Measurements from ENCODE around the gene WAS. TPM values are rescaled to one million over a fixed set of nuclear protein-coding genes. Genes with fewer than 3 reads are reported as not detected.

The WAS gene
- total RNA-seq, 1 experiment from 2014 or later: 0.43 TPM

- Mint-ChIP-seq H3K9me3 (ENCODE audit: unreplicated experiment) (no peaks in the 10 kb centered on the region), H3K27me3 (ENCODE audit: insufficient read depth, unreplicated experiment) (no peaks in the 10 kb centered on the region), H3K27ac (ENCODE audit: unreplicated experiment) (no peak overlapping the region), H3K4me3 (ENCODE audit: unreplicated experiment) (no peak overlapping the region), H3K36me3 (ENCODE audit: insufficient read depth, unreplicated experiment) (peaks cover 22% of the 10 kb centered on the region), H3K4me1 (ENCODE audit: low read depth, unreplicated experiment) (peaks cover 11% of the 10 kb centered on the region)
- H3K4me1 ChIP-seq: 0 out of 2 replicates have a peak, but pooled peaks cover 4% of the 10 kb centered on the region
- no peaks in the 10 kb centered on the region for H3K9me3 ChIP-seq
- H3K4me3 ChIP-seq (ENCODE audit: low read depth, low read length): no peak overlapping the region
- intact Hi-C loops (cut with micrococcal nuclease; ENCODE audit: unreplicated experiment): no loop called here
- H3K27me3 ChIP-seq (replicated peaks; ENCODE audit: control insufficient read depth, insufficient read depth, low read length): no peaks in the 10 kb centered on the region
- no peak for DNase-seq
- H3K36me3 ChIP-seq (ENCODE audit: control insufficient read depth, insufficient read depth, low read length): no peaks in the 10 kb centered on the region
- BruUV-seq (replicated peaks): no TSS peak
- ChIA-PET POLR2A (no interaction called here), CTCF (no interaction called here)
- no peak for TF ChIP-seq CTCF (IDR thresholded peaks at IDR 0.05; ENCODE audit: insufficient read depth in 1 of 2, low read depth in 1 of 2, low read length in 1 of 2, severe bottlenecking in 1 of 2, unreplicated experiment in 1 of 2)
These were observed 22.3 kb downstream of the WAS start for GRCh38 chrX:48705871-48706270.

- intact Hi-C loops (cut with micrococcal nuclease; ENCODE audit: unreplicated experiment): no loop called here
- Mint-ChIP-seq H3K4me3 (ENCODE audit: unreplicated experiment) (no peak overlapping the region), H3K36me3 (ENCODE audit: insufficient read depth, unreplicated experiment) (peaks cover 13% of the 10 kb centered on the region), H3K27ac (ENCODE audit: unreplicated experiment) (no peak overlapping the region), H3K4me1 (ENCODE audit: low read depth, unreplicated experiment) (peaks cover 41% of the 10 kb centered on the region), H3K27me3 (ENCODE audit: insufficient read depth, unreplicated experiment) (no peaks in the 10 kb centered on the region), H3K9me3 (ENCODE audit: unreplicated experiment) (no peaks in the 10 kb centered on the region)
- Histone ChIP-seq H3K4me1 (peaks cover 19% of the 10 kb centered on the region), H3K27me3 (replicated peaks; ENCODE audit: control insufficient read depth, insufficient read depth, low read length) (no peaks in the 10 kb centered on the region), H3K36me3 (ENCODE audit: control insufficient read depth, insufficient read depth, low read length) (no peaks in the 10 kb centered on the region), H3K4me3 (ENCODE audit: low read depth, low read length) (no peak overlapping the region), H3K9me3 (no peaks in the 10 kb centered on the region)
- TF ChIP-seq CTCF (IDR thresholded peaks at IDR 0.05; ENCODE audit: insufficient read depth in 1 of 2, low read depth in 1 of 2, low read length in 1 of 2, severe bottlenecking in 1 of 2, unreplicated experiment in 1 of 2): no peak
- no peak for DNase-seq
- ChIA-PET POLR2A (interaction anchor here (0.6 kb wide), 1 partner anchor 81 kb away, joined by 3 read pairs; no protein-coding TSS in a partner anchor), CTCF (no interaction called here)
- BruUV-seq (replicated peaks): no TSS peak
These were observed 26.0 kb downstream of the WAS start for GRCh38 chrX:48709522-48710112.

- H3K36me3 ChIP-seq (ENCODE audit: control insufficient read depth, insufficient read depth, low read length): no peaks in the 10 kb centered on the region
- H3K27me3 Mint-ChIP-seq (ENCODE audit: insufficient read depth, unreplicated experiment): no peaks in the 10 kb centered on the region
- H3K4me1 Mint-ChIP-seq (ENCODE audit: low read depth, unreplicated experiment): peaks cover 44% of the 10 kb centered on the region
- peaks cover 19% of the 10 kb centered on the region for H3K4me1 ChIP-seq
- POLR2A ChIA-PET: no interaction called here
- intact Hi-C loops (cut with micrococcal nuclease; ENCODE audit: unreplicated experiment): no loop called here
- no peaks in the 10 kb centered on the region for H3K9me3 ChIP-seq
- DNase-seq: no peak
- no peaks in the 10 kb centered on the region for H3K27me3 ChIP-seq (replicated peaks; ENCODE audit: control insufficient read depth, insufficient read depth, low read length)
- no peaks in the 10 kb centered on the region for H3K9me3 Mint-ChIP-seq (ENCODE audit: unreplicated experiment)
- no TSS peak for BruUV-seq (replicated peaks)
- H3K36me3 Mint-ChIP-seq (ENCODE audit: insufficient read depth, unreplicated experiment): peaks cover 13% of the 10 kb centered on the region
- no peak for TF ChIP-seq CTCF (IDR thresholded peaks at IDR 0.05; ENCODE audit: insufficient read depth in 1 of 2, low read depth in 1 of 2, low read length in 1 of 2, severe bottlenecking in 1 of 2, unreplicated experiment in 1 of 2)
- H3K4me3 ChIP-seq (ENCODE audit: low read depth, low read length): no peak overlapping the region
- H3K4me3 Mint-ChIP-seq (ENCODE audit: unreplicated experiment): peak overlapping the region; percentile 50
- CTCF ChIA-PET: no interaction called here
- peak overlapping the region; percentile 96 for H3K27ac Mint-ChIP-seq (ENCODE audit: unreplicated experiment)
These were observed 27.7 kb downstream of the WAS start for GRCh38 chrX:48711162-48711928.

All from Caco-2 (cell line).